ENCODE measurements around the gene CLCN3. TPM values are rescaled to one million over a fixed set of nuclear protein-coding genes. Genes with fewer than 3 reads are reported as not detected.
A peak's percentile ranks its signal among the peaks of the same experiment; 100 is the strongest.

The CLCN3 gene
- total RNA-seq, 1 donor from 2014 or later = 58.1 TPM

- H3K27me3 Mint-ChIP-seq (ENCODE audit: unreplicated experiment) = no peaks in the 10 kb centered on the region
- no peak for TF ChIP-seq CTCF (IDR thresholded peaks at IDR 0.05; ENCODE audit: partially characterized antibody, unreplicated experiment)
- DNase-seq = no peak
- H3K27ac Mint-ChIP-seq (ENCODE audit: unreplicated experiment) = no peak overlapping the region
- no peaks in the 10 kb centered on the region for H3K36me3 Mint-ChIP-seq (ENCODE audit: unreplicated experiment)
- H3K4me1 Mint-ChIP-seq (ENCODE audit: low read depth, unreplicated experiment) = peaks cover 4% of the 10 kb centered on the region
- H3K9me3 Mint-ChIP-seq (ENCODE audit: unreplicated experiment) = peaks cover 12% of the 10 kb centered on the region
- H3K4me3 Mint-ChIP-seq (ENCODE audit: unreplicated experiment) = no peak overlapping the region
Measured at GRCh38 chr4:169617306-169617705, 3.1 kb upstream of the CLCN3 start.

- no peak for TF ChIP-seq CTCF (IDR thresholded peaks at IDR 0.05; ENCODE audit: partially characterized antibody, unreplicated experiment)
- Mint-ChIP-seq H3K4me1 (ENCODE audit: low read depth, unreplicated experiment) (peaks cover 9% of the 10 kb centered on the region), H3K4me3 (ENCODE audit: unreplicated experiment) (no peak overlapping the region), H3K9me3 (ENCODE audit: unreplicated experiment) (peaks cover 9% of the 10 kb centered on the region), H3K27ac (ENCODE audit: unreplicated experiment) (no peak overlapping the region), H3K36me3 (ENCODE audit: unreplicated experiment) (no peaks in the 10 kb centered on the region), H3K27me3 (ENCODE audit: unreplicated experiment) (no peaks in the 10 kb centered on the region)
- DNase-seq = no peak
Measured at GRCh38 chr4:169618286-169618685, 2.1 kb upstream of the CLCN3 start.

GRCh38 chr4:169618986-169619385 is 1.4 kb upstream of the CLCN3 start:
- peaks cover 9% of the 10 kb centered on the region for H3K9me3 Mint-ChIP-seq (ENCODE audit: unreplicated experiment)
- H3K4me1 Mint-ChIP-seq (ENCODE audit: low read depth, unreplicated experiment) = peaks cover 9% of the 10 kb centered on the region
- no peak for DNase-seq
- H3K36me3 Mint-ChIP-seq (ENCODE audit: unreplicated experiment) = no peaks in the 10 kb centered on the region
- peak overlapping the region; percentile 28 for H3K27ac Mint-ChIP-seq (ENCODE audit: unreplicated experiment)
- peaks cover 2% of the 10 kb centered on the region for H3K27me3 Mint-ChIP-seq (ENCODE audit: unreplicated experiment)
- H3K4me3 Mint-ChIP-seq (ENCODE audit: unreplicated experiment) = peak overlapping the region; percentile 95
- TF ChIP-seq CTCF (IDR thresholded peaks at IDR 0.05; ENCODE audit: partially characterized antibody, unreplicated experiment) = no peak

GRCh38 chr4:169619518-169619957 is 840 bp upstream of the CLCN3 start:
- H3K36me3 Mint-ChIP-seq (ENCODE audit: unreplicated experiment) = no peaks in the 10 kb centered on the region
- H3K27ac Mint-ChIP-seq (ENCODE audit: unreplicated experiment) = peak overlapping the region; percentile 87
- H3K27me3 Mint-ChIP-seq (ENCODE audit: unreplicated experiment) = peaks cover 2% of the 10 kb centered on the region
- DNase-seq = no peak
- H3K4me3 Mint-ChIP-seq (ENCODE audit: unreplicated experiment) = peak overlapping the region; percentile 95
- H3K9me3 Mint-ChIP-seq (ENCODE audit: unreplicated experiment) = peaks cover 9% of the 10 kb centered on the region
- H3K4me1 Mint-ChIP-seq (ENCODE audit: low read depth, unreplicated experiment) = peaks cover 9% of the 10 kb centered on the region
- peak; percentile 64 for TF ChIP-seq CTCF (IDR thresholded peaks at IDR 0.05; ENCODE audit: partially characterized antibody, unreplicated experiment)

- H3K9me3 Mint-ChIP-seq (ENCODE audit: unreplicated experiment) = peaks cover 9% of the 10 kb centered on the region
- peak overlapping the region; percentile 95 for H3K4me3 Mint-ChIP-seq (ENCODE audit: unreplicated experiment)
- peaks cover 2% of the 10 kb centered on the region for H3K27me3 Mint-ChIP-seq (ENCODE audit: unreplicated experiment)
- peaks cover 9% of the 10 kb centered on the region for H3K4me1 Mint-ChIP-seq (ENCODE audit: low read depth, unreplicated experiment)
- TF ChIP-seq CTCF (IDR thresholded peaks at IDR 0.05; ENCODE audit: partially characterized antibody, unreplicated experiment) = no peak
- no peaks in the 10 kb centered on the region for H3K36me3 Mint-ChIP-seq (ENCODE audit: unreplicated experiment)
- DNase-seq = no peak
- H3K27ac Mint-ChIP-seq (ENCODE audit: unreplicated experiment) = peak overlapping the region; percentile 87
Measured at GRCh38 chr4:169620880-169621248, 486 bp downstream of the CLCN3 start.

Data from glutamatergic neuron (in vitro differentiated cells).